GM13976 (cell line): ENCODE results near the gene EEF1AKMT3.

Source experiments
- DNase-seq: peaks from one replicate; pipeline ENCODE4 v3.0.0; 2012; ENCODE audit warnings: low spot score
- in situ Hi-C: fragments of 300-500 bp; cut with MboI; formaldehyde crosslinking; loops from one replicate; pipeline ENCODE4 v1.12.0; 2022; ENCODE audit warnings: low sequenced_read_pairs, mixed read lengths, inconsistent platforms; ENCODE audit not compliant: unreplicated experiment
- TF ChIP-seq, protein P1 (sequence below): IDR thresholded peaks from 2 replicates; pipeline ENCODE4 v1.5.1; 2012; ENCODE audit warnings: borderline replicate concordance, mild to moderate bottlenecking; ENCODE audit not compliant: insufficient read depth; ENCODE audit errors: extremely low read depth, missing control alignments, control extremely low read depth

The EEF1AKMT3 gene

DNA sequence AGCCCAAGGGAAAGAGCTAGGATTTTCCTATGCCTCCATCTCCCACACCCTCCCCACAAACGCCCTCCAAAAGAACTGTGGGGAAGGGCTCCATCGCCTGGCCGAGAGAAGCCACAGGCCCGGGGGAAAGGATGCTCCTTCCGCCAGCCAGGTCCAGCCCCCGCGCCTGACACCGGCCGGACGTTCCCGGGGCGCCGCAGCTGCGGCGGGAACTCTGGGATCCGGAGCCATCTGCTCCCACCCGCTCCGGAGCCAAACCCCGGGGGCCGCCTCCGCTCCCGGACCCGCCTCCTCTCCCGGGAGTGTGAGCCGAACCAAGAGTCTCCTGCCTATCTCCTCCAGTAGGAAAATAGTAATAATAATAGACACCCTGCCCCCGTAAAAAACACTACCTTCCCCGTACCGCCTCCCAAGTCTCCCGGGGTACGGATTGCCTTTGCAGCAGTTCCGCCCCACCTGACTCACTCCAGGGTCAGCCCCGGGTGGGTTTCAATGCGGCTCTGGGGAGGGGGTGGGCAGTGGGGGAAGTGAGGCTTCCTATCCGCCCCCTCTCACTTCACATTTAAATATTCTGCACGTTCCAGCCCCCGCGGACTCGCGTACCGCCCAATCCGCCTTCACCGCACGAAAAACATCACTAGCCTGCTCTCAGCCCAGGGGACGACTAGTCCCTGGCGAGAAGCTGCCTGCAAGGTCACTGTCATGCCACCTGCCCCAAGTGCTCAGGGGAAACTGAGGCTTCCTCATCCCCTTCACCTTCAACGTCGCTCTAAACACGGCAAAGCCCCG lies 36.3 kb upstream of the EEF1AKMT3 start:
- no peak for DNase-seq
- in situ Hi-C loops = no loop called here
- TF ChIP-seq, protein P1, sequence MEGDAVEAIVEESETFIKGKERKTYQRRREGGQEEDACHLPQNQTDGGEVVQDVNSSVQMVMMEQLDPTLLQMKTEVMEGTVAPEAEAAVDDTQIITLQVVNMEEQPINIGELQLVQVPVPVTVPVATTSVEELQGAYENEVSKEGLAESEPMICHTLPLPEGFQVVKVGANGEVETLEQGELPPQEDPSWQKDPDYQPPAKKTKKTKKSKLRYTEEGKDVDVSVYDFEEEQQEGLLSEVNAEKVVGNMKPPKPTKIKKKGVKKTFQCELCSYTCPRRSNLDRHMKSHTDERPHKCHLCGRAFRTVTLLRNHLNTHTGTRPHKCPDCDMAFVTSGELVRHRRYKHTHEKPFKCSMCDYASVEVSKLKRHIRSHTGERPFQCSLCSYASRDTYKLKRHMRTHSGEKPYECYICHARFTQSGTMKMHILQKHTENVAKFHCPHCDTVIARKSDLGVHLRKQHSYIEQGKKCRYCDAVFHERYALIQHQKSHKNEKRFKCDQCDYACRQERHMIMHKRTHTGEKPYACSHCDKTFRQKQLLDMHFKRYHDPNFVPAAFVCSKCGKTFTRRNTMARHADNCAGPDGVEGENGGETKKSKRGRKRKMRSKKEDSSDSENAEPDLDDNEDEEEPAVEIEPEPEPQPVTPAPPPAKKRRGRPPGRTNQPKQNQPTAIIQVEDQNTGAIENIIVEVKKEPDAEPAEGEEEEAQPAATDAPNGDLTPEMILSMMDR = no peak

DNA sequence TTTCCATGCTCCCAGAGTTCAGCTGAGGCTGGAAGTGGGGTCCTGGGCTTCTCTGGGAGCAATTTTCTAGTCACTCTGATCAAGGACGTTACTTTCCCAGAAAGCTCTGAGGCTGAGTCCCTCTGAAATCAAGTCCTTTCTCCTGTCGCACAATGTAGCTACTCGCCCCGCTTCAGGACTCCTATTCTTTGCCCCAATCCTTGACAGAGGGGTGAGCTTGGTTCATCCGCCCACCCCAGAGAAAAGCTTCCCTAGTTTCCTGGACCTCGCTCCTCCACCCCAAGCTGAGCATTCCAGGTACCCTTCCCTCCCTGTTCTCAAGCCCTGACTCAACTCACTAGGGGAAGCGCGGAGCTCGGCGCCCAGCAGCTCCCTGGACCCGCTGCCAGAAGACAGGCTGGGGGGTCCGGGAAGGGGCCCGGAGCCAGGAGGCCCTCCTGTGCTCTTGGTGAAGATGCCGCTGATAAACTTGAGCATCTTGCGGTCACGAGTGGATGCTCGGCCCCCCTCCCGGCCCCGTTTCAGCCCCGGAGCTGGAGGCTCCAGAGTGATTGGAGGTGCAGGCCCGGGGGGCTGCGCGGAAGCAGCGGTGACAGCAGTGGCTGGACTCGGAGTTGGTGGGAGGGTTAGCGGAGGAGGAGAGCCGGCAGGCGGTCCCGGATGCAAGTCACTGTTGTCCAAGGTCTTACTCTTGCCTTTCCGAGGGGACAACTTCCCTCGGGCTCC lies 35.5 kb upstream of the EEF1AKMT3 start:
- TF ChIP-seq, protein P1 = no peak
- in situ Hi-C loops = no loop called here
- DNase-seq = no peak

DNA sequence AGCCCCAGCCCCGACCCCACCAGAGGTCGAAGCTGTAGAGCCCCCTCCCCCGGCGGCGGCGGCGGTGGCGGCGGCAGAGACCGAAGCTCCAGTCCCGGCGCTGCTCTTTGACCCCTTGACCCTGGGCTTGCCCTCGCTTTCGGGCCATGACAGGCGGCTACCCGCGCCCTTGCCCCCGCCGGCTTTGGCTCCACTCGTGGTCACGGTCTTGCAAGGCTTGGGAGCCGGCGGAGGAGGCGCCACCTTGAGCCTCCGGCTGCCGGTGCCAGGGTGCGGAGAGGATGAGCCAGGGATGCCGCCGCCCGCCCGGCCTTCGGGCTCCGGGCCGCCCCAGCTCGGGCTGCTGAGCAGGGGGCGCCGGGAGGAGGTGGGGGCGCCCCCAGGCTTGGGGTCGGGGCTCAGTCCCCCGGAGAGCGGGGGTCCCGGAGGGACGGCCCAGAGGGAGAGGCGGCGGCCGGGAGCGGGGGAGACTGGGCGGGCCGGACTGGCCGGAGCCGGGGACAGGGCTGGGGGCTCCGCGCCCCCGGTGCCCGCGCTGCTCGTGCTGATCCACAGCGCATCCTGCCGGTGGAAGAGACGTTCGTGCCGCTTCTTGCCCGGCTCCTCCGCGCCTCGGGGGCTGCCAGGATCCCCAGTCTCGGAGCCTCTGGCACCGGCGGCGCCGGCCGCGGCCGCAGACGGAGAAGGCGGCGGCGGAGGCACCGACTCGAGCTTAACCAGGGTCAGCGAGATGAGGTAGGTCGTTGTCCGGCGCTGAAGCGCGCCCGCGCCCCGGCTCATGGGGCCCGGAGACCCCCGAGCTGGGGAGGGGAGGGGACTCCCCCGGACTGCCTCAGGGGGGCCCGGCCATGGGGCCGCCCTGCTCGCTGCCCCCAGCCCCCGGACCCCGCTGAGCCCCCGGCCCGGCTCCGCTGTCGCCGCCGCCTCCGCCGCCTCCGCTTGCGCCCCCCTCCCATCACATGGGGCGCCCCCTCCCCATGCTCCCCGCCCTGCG lies 34.6 kb upstream of the EEF1AKMT3 start:
- DNase-seq = no peak
- TF ChIP-seq, protein P1 = no peak
- in situ Hi-C loops = no loop called here

DNA sequence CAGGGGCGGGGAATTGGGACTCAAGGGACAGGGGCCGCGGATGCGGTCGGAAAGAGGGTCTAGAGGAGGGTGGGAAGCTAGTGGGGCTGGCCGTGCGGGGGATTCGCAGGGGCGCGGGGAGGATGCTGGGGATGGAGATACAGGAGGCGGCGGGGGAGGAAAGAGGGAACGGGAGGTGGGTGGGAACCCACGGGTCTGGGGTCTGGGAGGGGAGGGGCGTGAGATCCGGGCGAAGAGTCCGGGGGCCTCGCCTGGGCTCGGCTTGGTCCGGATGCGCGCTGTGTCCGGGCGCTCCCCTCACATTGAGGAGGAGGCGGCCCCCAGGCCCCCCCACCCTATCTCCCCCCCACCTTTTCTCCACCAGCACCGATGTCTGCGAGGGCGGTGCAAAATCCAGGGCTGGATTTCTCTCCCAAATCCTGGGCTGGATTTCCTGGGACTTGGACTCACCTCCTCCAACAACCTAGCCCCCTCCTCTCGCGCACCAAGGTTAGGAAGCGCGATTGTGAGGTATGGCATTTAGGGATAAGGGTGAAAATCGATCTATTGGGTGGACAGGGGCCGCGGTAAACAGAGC lies 33.7 kb upstream of the EEF1AKMT3 start, which contains the start of gene AGAP2:
AGAP2 (minus strand) TSS at position 82 of the 577 bp plus-strand sequence. CDS start 496 bp downstream, outside the sequence.
- TF ChIP-seq, protein P1 = no peak
- no peak for DNase-seq
- in situ Hi-C loops = no loop called here

GRCh38 chr12:57739387-57739786 lies 33.0 kb upstream of the EEF1AKMT3 start:
- TF ChIP-seq, protein P1 = no peak
- in situ Hi-C loops = no loop called here
- no peak for DNase-seq

DNA sequence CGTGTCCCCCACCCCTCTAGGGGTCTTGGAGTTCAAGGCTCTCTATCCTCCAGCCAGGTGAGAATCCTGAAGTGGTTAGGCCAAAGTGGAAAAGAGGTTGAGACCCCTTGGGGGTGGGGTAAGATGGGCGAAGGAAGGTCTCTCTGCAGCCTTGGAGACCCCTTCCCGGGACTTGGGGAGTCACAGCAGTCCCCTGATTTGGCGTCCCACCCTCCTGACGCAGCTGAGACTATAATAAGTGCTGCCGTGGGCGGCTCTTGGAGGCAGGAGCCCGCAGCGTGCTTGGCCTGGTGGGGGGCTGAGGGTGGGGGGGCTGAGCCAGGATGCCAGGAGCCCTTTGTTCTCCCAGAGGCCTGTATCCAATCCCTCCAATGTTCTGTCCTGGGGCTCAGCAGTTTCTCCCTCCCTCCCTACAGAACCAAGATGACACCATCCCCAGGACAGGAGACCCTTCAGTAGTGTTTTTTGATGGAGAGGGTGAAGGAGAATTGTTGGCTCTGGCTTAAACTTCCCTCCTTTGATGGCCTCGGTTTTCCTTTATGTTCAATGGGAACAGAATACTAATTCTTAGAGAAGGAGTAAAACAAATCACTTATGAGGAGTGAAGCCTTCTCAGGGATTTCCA lies 32.4 kb upstream of the EEF1AKMT3 start:
- TF ChIP-seq, protein P1 = no peak
- in situ Hi-C loops = no loop called here
- DNase-seq = no peak
